BLaER1 treated with 17β-estradiol and CSF1 and Interleukin-3, amounts not matched to agents 10 nM and 100 nM (cell line): Measurements from ENCODE around the gene COL1A1.
A peak's percentile ranks its signal among the peaks of the same experiment; 100 is the strongest.

ENCODE experiments used
- H3K27ac ChIP-seq, 11 experiments: shearing (Covaris generic); formaldehyde crosslinking; 2 replicates each; pipeline ENCODE4 v1.8.1; 2022
- H3K27me3 ChIP-seq, 11 experiments: shearing (Covaris generic); formaldehyde crosslinking; 2 replicates each; pipeline ENCODE4 v1.8.1; 2022
- H3K36me3 ChIP-seq, 11 experiments: shearing (Covaris generic); formaldehyde crosslinking; 2 replicates each; pipeline ENCODE4 v1.8.1; 2022
- H3K4me1 ChIP-seq, 10 experiments: shearing (Covaris generic); formaldehyde crosslinking; 2 replicates each; pipeline ENCODE4 v1.8.1; 2022
- H3K4me2 ChIP-seq, 11 experiments: shearing (Covaris generic); formaldehyde crosslinking; 2 replicates each; pipeline ENCODE4 v1.8.1; 2022
- H3K4me3 ChIP-seq, 10 experiments: shearing (Covaris generic); formaldehyde crosslinking; 2 replicates each; pipeline ENCODE4 v1.8.1; 2022
- H3K9ac ChIP-seq, 11 experiments: shearing (Covaris generic); formaldehyde crosslinking; 2 replicates each; pipeline ENCODE4 v1.8.1; 2022
- H3K9me3 ChIP-seq, 11 experiments: shearing (Covaris generic); formaldehyde crosslinking; replicated peaks in 1 of 11; 2 replicates each; pipeline ENCODE4 v1.8.1; 2022
- H4K20me1 ChIP-seq, 11 experiments: shearing (Covaris generic); formaldehyde crosslinking; 2 replicates each; pipeline ENCODE4 v1.8.1; 2022
- Cebpa-rat ChIP-seq, 11 experiments: shearing (Covaris generic); IDR thresholded peaks; 2 replicates each; pipeline ENCODE4 v1.8.1; 2022

The COL1A1 gene

DNA sequence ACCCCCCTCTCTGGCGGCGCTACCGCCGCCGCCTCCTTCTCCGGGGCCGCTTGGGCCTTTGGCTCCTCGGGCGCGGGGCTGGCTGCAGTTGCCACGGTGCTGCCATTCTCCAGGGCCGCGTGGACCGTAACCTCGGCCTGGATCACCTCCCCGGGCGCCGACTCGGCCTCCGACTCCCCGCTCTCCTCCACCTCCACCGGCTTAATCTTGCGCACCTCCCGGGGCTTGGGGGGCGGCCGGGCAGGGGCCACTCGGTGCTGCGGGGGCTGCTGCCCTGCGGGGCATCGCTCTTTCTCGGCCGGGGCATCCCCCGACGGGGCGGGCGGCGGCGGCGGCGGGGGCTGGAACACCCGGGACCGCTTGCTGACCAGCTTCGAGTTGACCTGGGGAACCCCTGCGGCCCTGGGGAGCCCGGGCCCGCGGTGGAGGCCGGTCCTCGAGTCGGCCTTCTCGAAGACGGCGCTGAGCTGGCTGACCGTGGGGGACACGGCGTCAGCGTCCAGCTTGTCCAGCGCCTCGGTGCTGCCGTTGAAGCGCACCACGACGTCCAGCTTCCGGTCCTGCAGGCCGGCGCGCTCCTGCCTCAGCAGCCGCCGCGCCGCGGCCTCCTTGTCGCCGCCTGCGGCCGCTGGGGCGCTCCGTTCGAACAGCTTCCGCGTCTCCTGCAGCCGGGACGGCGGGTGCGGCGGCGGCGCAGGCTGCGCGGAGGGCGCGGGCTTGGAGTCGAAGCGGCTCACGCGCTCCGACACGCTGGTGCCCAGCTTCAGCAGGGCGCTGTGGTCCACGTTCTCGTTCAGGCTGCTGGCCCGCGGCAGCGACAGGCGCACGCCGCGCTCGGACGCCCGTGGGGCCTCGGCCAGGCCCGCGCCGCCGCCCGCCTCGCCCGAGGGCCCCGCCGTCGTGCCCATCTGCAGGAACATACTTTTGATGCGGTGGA lies 51.7 kb downstream of the COL1A1 start:
- no peak for TF ChIP-seq Cebpa-rat (IDR thresholded peaks at IDR 0.05)
- peaks cover 49 to 71% (median 57%) of the 10 kb centered on the region in 10 experiments for H3K4me1 ChIP-seq
- H3K4me3 ChIP-seq, result peak overlapping the region; percentile 93 to 100 (median 99)
- no peaks in the 10 kb centered on the region for H3K9me3 ChIP-seq
- H3K27me3 ChIP-seq, result no peaks in the 10 kb centered on the region
- H4K20me1 ChIP-seq, result peaks cover 33 to 57% (median 46%) of the 10 kb centered on the region in 11 experiments
- peak overlapping the region; percentile 50 to 100 (median 98) for H3K4me2 ChIP-seq
- H3K27ac ChIP-seq, result peak overlapping the region; percentile 88 to 97 (median 95)
- peak overlapping the region; percentile 94 to 99 (median 98) for H3K9ac ChIP-seq
- H3K36me3 ChIP-seq, result peaks cover 8 to 44% (median 36%) of the 10 kb centered on the region in 11 experiments

GRCh38 chr17:50149091-50149416 lies 52.4 kb downstream of the COL1A1 start:
- Histone ChIP-seq H3K9me3 (no peaks in the 10 kb centered on the region), H3K9ac (peak overlapping the region; percentile 94 to 99 (median 98)), H3K4me3 (peak overlapping the region; percentile 93 to 100 (median 99)), H3K27me3 (no peaks in the 10 kb centered on the region), H3K4me2 (peak overlapping the region; percentile 50 to 100 (median 98)), H3K36me3 (peaks cover 14 to 50% (median 42%) of the 10 kb centered on the region in 11 experiments), H4K20me1 (peaks cover 40 to 63% (median 52%) of the 10 kb centered on the region in 11 experiments), H3K27ac (peak overlapping the region; percentile 88 to 97 (median 95)), H3K4me1 (peaks cover 49 to 71% (median 57%) of the 10 kb centered on the region in 10 experiments)
- TF ChIP-seq Cebpa-rat (IDR thresholded peaks at IDR 0.05), result no peak

GRCh38 chr17:50148226-50149090 lies 53.0 kb downstream of the COL1A1 start:
- peaks cover 46 to 69% (median 58%) of the 10 kb centered on the region in 11 experiments for H4K20me1 ChIP-seq
- peaks cover 20 to 56% (median 48%) of the 10 kb centered on the region in 11 experiments for H3K36me3 ChIP-seq
- peak overlapping the region; percentile 94 to 100 (median 99) for H3K4me2 ChIP-seq
- TF ChIP-seq Cebpa-rat (IDR thresholded peaks at IDR 0.05), result no peak
- H3K4me3 ChIP-seq, result peak overlapping the region; percentile 93 to 100 (median 99)
- H3K4me1 ChIP-seq, result peaks cover 49 to 69% (median 57%) of the 10 kb centered on the region in 10 experiments
- H3K27ac ChIP-seq, result peak overlapping the region; percentile 51 to 97 (median 95); a peak in 21 of 22 replicates
- H3K9me3 ChIP-seq, result no peaks in the 10 kb centered on the region
- H3K27me3 ChIP-seq, result no peaks in the 10 kb centered on the region
- peak overlapping the region; percentile 94 to 99 (median 98) for H3K9ac ChIP-seq

DNA sequence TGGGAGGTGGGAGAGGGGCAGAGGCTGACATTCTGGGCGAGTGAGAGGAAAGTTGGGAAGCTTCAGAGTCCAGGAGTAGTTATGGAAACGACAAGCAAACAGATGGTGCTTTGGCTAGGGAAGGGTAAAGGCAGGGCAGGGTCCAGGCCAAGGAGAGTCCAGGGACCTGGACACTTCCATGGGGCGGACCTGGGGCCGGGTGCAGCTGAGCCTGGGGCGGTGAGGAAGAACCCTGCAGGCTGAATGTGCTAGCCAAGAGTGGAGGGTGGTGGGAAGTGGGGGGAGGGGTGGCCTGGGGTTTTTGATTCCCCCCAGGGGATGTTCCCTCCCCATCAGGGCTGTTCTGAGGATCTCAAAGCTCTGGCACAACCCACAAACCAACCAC lies 53.6 kb downstream of the COL1A1 start:
- peaks cover 52 to 76% (median 65%) of the 10 kb centered on the region in 11 experiments for H4K20me1 ChIP-seq
- H3K4me2 ChIP-seq, result peak overlapping the region; percentile 94 to 100 (median 99)

GRCh38 chr17:50146927-50147665 lies 54.3 kb downstream of the COL1A1 start:
- peaks cover 34 to 69% (median 61%) of the 10 kb centered on the region in 11 experiments for H3K36me3 ChIP-seq
- H3K4me3 ChIP-seq, result peak overlapping the region; percentile 93 to 100 (median 99)
- peaks cover 59 to 83% (median 72%) of the 10 kb centered on the region in 11 experiments for H4K20me1 ChIP-seq
- H3K27me3 ChIP-seq, result no peaks in the 10 kb centered on the region
- peaks cover 49 to 66% (median 55%) of the 10 kb centered on the region in 10 experiments for H3K4me1 ChIP-seq
- peak overlapping the region; percentile 40 to 97 (median 95) for H3K27ac ChIP-seq
- H3K9ac ChIP-seq, result peak overlapping the region; percentile 94 to 99 (median 98)
- TF ChIP-seq Cebpa-rat (IDR thresholded peaks at IDR 0.05), result no peak
- H3K4me2 ChIP-seq, result peak overlapping the region; percentile 94 to 100 (median 99)
- H3K9me3 ChIP-seq, result no peaks in the 10 kb centered on the region

More for the DNA sequence above, 53.6 kb downstream of the COL1A1 start:
- no peaks in the 10 kb centered on the region for H3K9me3 ChIP-seq
- peaks cover 49 to 66% (median 55%) of the 10 kb centered on the region in 10 experiments for H3K4me1 ChIP-seq
- no peaks in the 10 kb centered on the region for H3K27me3 ChIP-seq
- peak overlapping the region; percentile 93 to 100 (median 99) for H3K4me3 ChIP-seq
- peak overlapping the region; percentile 51 to 97 (median 95) for H3K27ac ChIP-seq
- H3K9ac ChIP-seq, result peak overlapping the region; percentile 94 to 99 (median 98)
- peaks cover 26 to 62% (median 54%) of the 10 kb centered on the region in 11 experiments for H3K36me3 ChIP-seq
- TF ChIP-seq Cebpa-rat (IDR thresholded peaks at IDR 0.05), result no peak

GRCh38 chr17:50146230-50146926 lies 55.1 kb downstream of the COL1A1 start:
- no peaks in the 10 kb centered on the region for H3K9me3 ChIP-seq
- peaks cover 67 to 90% (median 79%) of the 10 kb centered on the region in 11 experiments for H4K20me1 ChIP-seq
- TF ChIP-seq Cebpa-rat (IDR thresholded peaks at IDR 0.05), result no peak
- peak overlapping the region; percentile 94 to 100 (median 99) for H3K4me2 ChIP-seq
- peak overlapping the region; percentile 93 to 100 (median 99) for H3K4me3 ChIP-seq
- peak overlapping the region in 10 of 11 experiments; percentile 51 to 97 (median 95); a peak in 18 of 22 replicates for H3K27ac ChIP-seq
- H3K9ac ChIP-seq, result peak overlapping the region; percentile 94 to 99 (median 98)
- H3K27me3 ChIP-seq, result no peaks in the 10 kb centered on the region
- peaks cover 55 to 67% (median 61%) of the 10 kb centered on the region in 10 experiments for H3K4me1 ChIP-seq
- H3K36me3 ChIP-seq, result peaks cover 41 to 77% (median 69%) of the 10 kb centered on the region in 11 experiments

GRCh38 chr17:50145532-50146229 lies 55.8 kb downstream of the COL1A1 start:
- Histone ChIP-seq H3K27me3 (no peaks in the 10 kb centered on the region), H3K4me1 (peaks cover 62 to 72% (median 67%) of the 10 kb centered on the region in 10 experiments), H3K4me2 (peak overlapping the region; percentile 94 to 100 (median 99)), H3K9ac (peak overlapping the region; percentile 94 to 99 (median 98); a peak in 21 of 22 replicates), H3K36me3 (peaks cover 48 to 84% (median 76%) of the 10 kb centered on the region in 11 experiments), H4K20me1 (peaks cover 74 to 97% (median 86%) of the 10 kb centered on the region in 11 experiments), H3K9me3 (no peaks in the 10 kb centered on the region), H3K27ac (peak overlapping the region in 9 of 11 experiments; percentile 23 to 97 (median 95); a peak in 16 of 22 replicates), H3K4me3 (peak overlapping the region; percentile 93 to 100 (median 99); a peak in 19 of 20 replicates)
- TF ChIP-seq Cebpa-rat (IDR thresholded peaks at IDR 0.05), result no peak
